RWPE2 (cell line): ENCODE measurements around the gene C1orf174.

Source experiments
- ATAC-seq: fragments of 200-7000 bp; cut with Tn5 transposase; 3 replicates; pipeline ENCODE4 v1.9.1; 2021; ENCODE audit warnings: low read depth
- DNase-seq: peaks from one replicate; pipeline ENCODE4 v3.0.0-alpha.2; 2020; ENCODE audit warnings: low spot score
- H3K27ac ChIP-seq: fragments of 450-650 bp; 2 replicates; pipeline ENCODE4 v1.5.1; 2017; ENCODE audit warnings: mild to moderate bottlenecking; ENCODE audit not compliant: poor library complexity, severe bottlenecking
- H3K27me3 ChIP-seq: fragments of 250-450 bp; sonication (Bioruptor Pico); 2 replicates; pipeline ENCODE4 v1.5.1; 2021; ENCODE audit warnings: mild to moderate bottlenecking, moderate library complexity; ENCODE audit not compliant: insufficient read depth, poor library complexity, severe bottlenecking
- H3K36me3 ChIP-seq: fragments of 250-450 bp; sonication (Bioruptor Pico); 2 replicates; pipeline ENCODE4 v1.5.1; 2020; ENCODE audit warnings: low read depth, mild to moderate bottlenecking, moderate library complexity
- H3K4me1 ChIP-seq: fragments of 250-450 bp; sonication (Bioruptor Pico); 2 replicates; pipeline ENCODE4 v1.5.1; 2021; ENCODE audit warnings: mild to moderate bottlenecking, moderate library complexity; ENCODE audit not compliant: insufficient read depth, poor library complexity, severe bottlenecking
- H3K4me3 ChIP-seq: fragments of 250-450 bp; sonication (Bioruptor Pico); 2 replicates; pipeline ENCODE4 v1.5.1; 2021; ENCODE audit warnings: mild to moderate bottlenecking, moderate library complexity; ENCODE audit not compliant: severe bottlenecking
- H3K9me3 ChIP-seq: fragments of 250-450 bp; sonication (Bioruptor Pico); 2 replicates; pipeline ENCODE4 v1.5.1; 2021; ENCODE audit warnings: mild to moderate bottlenecking, moderate library complexity; ENCODE audit not compliant: severe bottlenecking
- TF ChIP-seq, protein P1 (sequence below): fragments of 450-650 bp; IDR thresholded peaks from one replicate; pipeline ENCODE4 v1.5.1; 2017; ENCODE audit warnings: mild to moderate bottlenecking, moderate library complexity; ENCODE audit not compliant: poor library complexity, severe bottlenecking

The C1orf174 gene

DNA sequence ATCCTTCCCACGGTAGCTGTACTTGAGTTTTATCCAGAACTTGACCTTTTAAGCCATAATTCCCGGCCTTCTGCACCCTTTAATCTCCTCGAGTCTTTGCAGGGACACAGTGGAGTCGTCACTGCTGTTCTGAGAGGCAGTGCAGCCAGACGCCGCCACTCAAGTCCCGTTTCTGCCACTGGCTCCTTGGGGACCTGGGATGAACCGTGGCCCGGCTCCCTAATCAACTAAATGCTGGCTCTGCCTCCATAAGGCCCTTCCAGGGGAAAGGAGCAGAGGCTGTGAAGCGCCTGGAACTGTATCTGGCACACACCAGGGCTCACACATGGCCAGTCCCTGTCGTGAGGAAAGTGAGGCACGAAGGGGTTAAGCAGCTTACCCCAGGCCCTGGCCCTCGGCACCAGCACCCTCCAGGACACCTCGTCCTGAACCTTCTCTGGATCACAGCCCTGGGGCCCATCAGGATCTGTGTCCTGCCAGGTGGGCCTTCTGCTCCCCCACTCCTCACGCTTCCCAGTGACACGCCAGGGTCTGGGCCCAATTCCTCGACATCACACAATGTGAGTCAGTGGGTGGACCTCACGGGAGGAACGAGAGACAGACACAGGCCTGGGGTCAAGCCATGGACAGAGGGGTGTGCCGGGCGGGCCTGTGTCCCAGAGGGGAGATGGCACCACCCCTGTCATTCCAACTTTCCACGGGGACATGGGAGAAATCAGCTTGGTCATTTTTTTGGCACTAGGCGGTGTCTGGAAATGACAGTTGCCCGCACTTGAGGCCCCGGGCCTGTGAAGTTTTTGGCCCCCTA is 23.5 kb upstream of the C1orf174 start:
- no peaks in the 10 kb centered on the region for H3K9me3 ChIP-seq
- no peaks in the 10 kb centered on the region for H3K27me3 ChIP-seq
- DNase-seq (no peak), ATAC-seq (no peak)
- no peak overlapping the region for H3K4me3 ChIP-seq
- TF ChIP-seq, protein P1, sequence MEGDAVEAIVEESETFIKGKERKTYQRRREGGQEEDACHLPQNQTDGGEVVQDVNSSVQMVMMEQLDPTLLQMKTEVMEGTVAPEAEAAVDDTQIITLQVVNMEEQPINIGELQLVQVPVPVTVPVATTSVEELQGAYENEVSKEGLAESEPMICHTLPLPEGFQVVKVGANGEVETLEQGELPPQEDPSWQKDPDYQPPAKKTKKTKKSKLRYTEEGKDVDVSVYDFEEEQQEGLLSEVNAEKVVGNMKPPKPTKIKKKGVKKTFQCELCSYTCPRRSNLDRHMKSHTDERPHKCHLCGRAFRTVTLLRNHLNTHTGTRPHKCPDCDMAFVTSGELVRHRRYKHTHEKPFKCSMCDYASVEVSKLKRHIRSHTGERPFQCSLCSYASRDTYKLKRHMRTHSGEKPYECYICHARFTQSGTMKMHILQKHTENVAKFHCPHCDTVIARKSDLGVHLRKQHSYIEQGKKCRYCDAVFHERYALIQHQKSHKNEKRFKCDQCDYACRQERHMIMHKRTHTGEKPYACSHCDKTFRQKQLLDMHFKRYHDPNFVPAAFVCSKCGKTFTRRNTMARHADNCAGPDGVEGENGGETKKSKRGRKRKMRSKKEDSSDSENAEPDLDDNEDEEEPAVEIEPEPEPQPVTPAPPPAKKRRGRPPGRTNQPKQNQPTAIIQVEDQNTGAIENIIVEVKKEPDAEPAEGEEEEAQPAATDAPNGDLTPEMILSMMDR: no peak
- no peaks in the 10 kb centered on the region for H3K4me1 ChIP-seq
- no peak overlapping the region for H3K27ac ChIP-seq
- H3K36me3 ChIP-seq: no peaks in the 10 kb centered on the region

DNA sequence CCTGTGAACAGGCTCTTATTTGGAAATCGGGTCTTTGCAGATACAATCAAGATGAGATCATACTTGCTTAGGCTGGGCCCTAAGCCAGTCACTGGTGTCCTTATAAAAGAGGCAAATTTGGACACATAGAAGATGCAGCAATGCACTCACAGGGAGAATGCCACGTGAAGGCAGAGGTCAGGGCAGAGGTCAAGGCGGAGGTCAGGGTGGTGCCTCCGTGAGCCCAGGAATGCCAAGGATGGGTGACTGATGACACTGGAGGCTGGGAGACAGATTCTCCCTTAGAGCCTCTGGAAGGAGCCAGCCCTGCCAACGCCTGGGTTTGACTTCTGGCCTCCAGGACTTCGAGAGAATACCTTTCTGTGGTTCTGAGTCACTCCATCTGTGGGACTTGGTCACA is 22.8 kb upstream of the C1orf174 start:
- ATAC-seq: no peak
- TF ChIP-seq, protein P1: no peak
- no peaks in the 10 kb centered on the region for H3K27me3 ChIP-seq
- H3K27ac ChIP-seq: no peak overlapping the region
- DNase-seq: no peak
- H3K36me3 ChIP-seq: no peaks in the 10 kb centered on the region
- no peaks in the 10 kb centered on the region for H3K4me1 ChIP-seq
- H3K9me3 ChIP-seq: no peaks in the 10 kb centered on the region
- no peak overlapping the region for H3K4me3 ChIP-seq

DNA sequence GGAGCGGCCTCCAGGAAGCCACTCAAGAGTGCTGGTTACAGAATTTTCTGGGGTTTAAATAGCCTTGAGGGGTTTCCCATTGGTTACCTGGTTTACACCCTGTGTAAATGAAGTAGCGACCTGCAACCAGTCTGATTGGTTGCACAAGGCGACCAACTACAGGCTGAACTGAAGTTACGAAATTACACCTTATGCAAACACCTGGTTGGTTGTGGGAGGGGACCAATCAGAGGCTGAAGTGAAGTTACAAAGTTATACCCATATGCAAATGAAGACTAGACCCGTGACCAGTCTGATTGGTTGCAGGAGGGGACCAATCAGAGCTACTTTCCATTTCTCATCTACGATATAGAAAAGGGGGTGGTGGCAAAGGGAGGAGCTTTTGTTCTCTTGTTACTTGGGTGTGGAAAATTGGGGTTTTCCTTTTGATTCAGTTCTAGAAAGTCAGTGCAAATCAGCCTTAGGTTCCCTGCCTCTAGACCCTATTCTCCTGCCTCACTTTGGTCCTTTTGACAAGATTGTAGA is 22.2 kb upstream of the C1orf174 start:
- TF ChIP-seq, protein P1: no peak
- no peak overlapping the region for H3K4me3 ChIP-seq
- no peaks in the 10 kb centered on the region for H3K27me3 ChIP-seq
- H3K4me1 ChIP-seq: no peaks in the 10 kb centered on the region
- no peaks in the 10 kb centered on the region for H3K36me3 ChIP-seq
- no peak for DNase-seq
- no peak overlapping the region for H3K27ac ChIP-seq
- no peaks in the 10 kb centered on the region for H3K9me3 ChIP-seq
- peak; percentile 24; the same call in 1 of the 3 replicates for ATAC-seq

DNA sequence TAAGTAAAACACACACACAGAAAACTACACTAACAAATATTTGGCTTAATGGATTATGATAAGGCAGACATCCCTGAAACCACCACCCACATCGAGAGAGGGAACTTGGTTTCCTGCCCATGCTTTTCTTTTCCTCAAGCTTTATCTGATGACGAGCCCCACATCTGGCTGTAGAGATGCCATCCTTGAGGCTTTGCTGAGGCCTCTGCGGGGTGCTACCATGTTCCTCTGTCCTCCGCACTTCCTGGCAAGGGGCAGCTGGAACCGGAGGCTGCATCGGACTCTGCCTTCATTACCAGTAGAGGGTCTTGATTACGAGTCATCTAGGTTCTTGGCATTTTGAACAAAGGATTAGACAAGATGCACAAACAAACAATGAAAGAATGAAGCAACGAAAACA is 21.7 kb upstream of the C1orf174 start:
- no peak overlapping the region for H3K4me3 ChIP-seq
- H3K27ac ChIP-seq: no peak overlapping the region
- ATAC-seq (no peak), DNase-seq (no peak)
- H3K9me3 ChIP-seq: no peaks in the 10 kb centered on the region
- H3K36me3 ChIP-seq: no peaks in the 10 kb centered on the region
- TF ChIP-seq, protein P1: no peak
- no peaks in the 10 kb centered on the region for H3K27me3 ChIP-seq
- H3K4me1 ChIP-seq: no peaks in the 10 kb centered on the region

DNA sequence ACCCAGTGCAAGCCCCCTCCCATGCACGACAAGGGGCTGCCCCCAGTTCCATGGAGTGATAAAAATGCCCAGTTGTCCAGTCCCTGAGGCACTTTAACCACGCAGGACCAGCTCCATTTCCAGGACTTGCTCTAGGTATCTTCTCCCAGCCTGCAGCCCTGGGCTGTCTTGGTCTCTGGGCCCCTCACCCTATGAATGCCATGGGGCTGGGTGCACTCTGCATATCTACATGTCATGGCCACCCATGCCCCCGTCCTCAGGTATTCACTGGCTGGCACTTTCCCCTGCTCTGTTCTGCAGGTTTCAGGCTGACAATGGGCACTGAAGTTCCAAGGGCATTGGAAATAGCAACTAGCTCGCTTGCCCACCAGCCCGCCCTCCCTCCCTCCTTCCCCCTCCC is 19.6 kb upstream of the C1orf174 start:
- Histone ChIP-seq H3K27me3 (no peaks in the 10 kb centered on the region), H3K27ac (no peak overlapping the region), H3K9me3 (no peaks in the 10 kb centered on the region), H3K4me3 (no peak overlapping the region), H3K4me1 (no peaks in the 10 kb centered on the region), H3K36me3 (no peaks in the 10 kb centered on the region)
- ATAC-seq: no peak
- DNase-seq: peak; percentile 37
- TF ChIP-seq, protein P1: no peak
